GM08714 (cell line): ENCODE results near the gene BRI3.

ENCODE experiments used
- H3K4me3 ChIP-seq: fragments of 200-500 bp; sonication (Bioruptor generic); 2 replicates; pipeline ENCODE4 v1.5.1; 2014; ENCODE audit warnings: mild to moderate bottlenecking, low read length, inconsistent platforms
- ZNF274 ChIP-seq: IDR thresholded peaks from 2 replicates; pipeline ENCODE4 v1.6.1; 2012; ENCODE audit warnings: mild to moderate bottlenecking, low read depth, low read length

The BRI3 gene

DNA sequence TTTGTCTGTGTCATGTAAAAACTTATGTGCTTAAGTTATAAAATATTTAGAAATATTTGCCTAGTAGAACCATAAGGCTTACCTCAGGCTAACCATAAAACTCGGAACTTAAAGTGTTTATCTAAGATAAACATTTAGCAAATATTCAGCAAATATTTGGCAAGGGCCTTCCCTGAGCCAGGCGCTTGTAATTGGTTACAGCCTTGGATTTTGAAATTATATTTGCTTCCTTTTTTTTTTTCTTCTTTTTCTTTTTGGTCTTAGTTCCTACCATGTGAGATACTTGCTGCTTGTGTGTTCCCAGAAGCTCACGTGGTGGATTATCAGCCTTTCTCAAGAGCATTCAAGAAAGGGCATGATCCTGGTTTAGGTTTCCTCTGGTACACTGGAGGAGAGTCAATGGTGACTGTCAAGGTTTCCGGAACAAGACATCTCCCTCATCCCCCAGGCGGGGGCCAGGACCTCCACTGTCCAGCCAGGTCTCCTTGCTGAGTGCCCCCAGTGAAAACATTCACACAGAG lies 5.2 kb upstream of the BRI3 start:
- no peak for TF ChIP-seq ZNF274

DNA sequence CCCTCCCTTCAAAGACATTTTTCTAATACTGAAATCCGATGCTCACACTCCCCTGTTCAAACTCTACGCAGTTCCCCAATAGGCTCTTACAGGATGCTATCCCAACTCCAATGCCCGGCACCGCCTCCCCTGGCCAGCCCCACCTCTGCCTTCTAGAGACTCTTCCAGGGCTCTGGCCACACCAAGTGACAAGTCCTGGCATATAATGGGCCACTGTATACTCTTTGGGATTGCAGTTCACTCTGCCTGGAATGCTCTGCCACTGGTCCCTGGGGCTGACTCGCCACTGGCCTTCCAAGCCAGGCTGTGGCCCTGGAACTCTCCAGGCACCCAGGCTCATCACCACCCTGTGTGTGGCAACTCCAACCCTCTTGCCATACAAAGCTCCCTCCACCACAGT lies 3.1 kb upstream of the BRI3 start:
- no peak overlapping the region for H3K4me3 ChIP-seq
- TF ChIP-seq ZNF274: no peak

More for the DNA sequence above, 5.2 kb upstream of the BRI3 start:
- no peak overlapping the region for H3K4me3 ChIP-seq

DNA sequence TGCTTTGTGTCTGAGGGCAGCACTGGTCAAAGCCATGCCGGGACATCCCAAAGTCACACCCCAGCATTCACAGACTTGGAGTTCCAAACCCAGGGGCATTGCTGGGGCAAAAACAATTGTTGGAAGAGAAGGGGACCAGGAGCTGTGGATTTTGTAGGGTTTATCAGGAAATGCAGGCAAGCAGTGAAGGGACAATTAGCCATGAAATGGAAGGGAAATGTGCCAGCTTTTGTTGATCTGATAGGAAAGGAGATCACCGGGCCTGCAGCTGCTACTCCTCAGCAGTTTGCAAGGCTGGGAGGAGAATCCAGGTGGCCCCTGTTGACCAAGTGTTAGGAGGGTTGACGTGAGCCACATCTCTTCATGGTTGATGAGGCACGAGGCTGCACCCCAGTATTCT lies 2.5 kb upstream of the BRI3 start:
- no peak for TF ChIP-seq ZNF274

DNA sequence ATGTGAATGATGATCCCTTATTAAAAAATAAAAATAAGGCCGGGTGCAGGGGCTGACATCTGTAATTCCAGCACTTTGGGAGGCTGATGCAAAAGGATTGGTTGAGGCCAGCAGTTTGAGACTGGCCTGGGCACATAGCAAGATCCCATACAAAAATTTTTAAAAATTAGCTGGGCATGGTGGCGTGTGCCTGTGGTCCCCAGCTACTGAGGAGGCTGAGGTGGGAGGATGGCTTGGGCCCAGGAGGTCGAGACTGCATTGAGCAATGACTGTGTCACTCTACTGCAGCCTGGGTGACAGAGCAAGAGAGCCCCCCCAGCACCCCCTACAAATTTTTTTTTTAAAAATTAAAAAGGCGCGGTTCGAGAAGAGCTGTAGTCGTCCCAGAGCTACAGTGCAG lies 1.2 kb upstream of the BRI3 start:
- TF ChIP-seq ZNF274: no peak
- no peak overlapping the region; the same call in 1 of the 2 replicates for H3K4me3 ChIP-seq

More for the DNA sequence above, 2.5 kb upstream of the BRI3 start:
- no peak overlapping the region for H3K4me3 ChIP-seq

DNA sequence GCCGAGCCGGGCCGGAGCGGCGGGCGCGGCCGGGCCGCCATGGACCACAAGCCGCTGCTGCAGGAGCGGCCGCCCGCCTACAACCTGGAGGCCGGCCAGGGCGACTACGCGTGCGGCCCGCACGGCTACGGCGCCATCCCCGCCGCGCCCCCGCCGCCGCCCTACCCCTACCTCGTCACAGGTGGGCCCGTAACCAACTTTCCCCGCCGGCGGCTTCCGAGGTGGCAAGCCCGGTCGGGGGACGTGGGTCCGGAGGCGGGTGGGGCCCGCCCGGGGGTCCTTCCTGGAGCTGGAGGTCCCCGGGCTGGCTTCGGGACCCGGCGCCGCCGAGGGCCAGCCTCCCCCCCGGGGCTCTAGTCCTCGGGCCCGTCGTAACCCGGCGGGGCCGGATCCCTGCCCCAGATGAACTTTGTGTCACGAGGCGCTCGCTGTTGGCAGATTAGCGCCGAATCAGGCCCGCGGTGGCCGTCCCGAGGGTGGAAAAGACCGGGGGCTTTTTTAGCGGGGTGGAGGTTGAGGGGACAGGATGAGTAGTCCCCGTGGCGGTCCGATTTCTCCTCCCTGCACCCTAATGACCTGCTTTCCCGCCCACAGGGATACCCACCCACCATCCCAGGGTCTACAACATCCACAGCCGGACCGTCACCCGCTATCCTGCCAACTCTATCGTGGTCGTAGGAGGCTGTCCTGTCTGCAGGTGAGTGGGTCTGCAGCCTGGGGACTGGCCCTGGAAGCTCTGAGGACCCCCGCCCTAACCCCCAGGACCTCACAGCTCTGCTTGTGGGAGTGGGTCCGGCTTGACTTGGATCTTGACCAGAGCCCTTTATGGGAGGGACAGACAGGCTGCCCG lies 496 bp downstream of the BRI3 start:
- no peak for TF ChIP-seq ZNF274
- H3K4me3 ChIP-seq: peak overlapping the region; percentile 89

DNA sequence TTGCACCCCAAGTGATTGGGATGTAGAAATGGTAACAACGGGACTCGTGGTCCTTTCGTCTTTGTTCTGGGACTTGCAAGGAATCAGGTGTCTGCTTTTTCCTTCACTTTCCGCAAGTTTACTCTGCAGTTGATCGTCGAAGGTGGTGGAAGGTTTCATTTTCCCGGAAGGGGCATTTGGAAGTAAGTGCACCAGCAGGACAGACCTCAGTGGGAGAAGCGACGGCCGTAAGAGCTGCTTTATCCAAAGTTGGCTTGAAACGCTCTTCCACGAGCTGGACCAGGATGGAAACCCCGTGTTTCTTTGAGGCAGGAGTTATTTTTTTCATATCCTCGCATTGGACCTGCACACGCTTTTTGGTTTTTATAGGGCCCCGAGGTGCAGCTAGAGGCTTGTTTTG lies 1.2 kb downstream of the BRI3 start:
- H3K4me3 ChIP-seq: peak overlapping the region; percentile 89
- no peak for TF ChIP-seq ZNF274

DNA sequence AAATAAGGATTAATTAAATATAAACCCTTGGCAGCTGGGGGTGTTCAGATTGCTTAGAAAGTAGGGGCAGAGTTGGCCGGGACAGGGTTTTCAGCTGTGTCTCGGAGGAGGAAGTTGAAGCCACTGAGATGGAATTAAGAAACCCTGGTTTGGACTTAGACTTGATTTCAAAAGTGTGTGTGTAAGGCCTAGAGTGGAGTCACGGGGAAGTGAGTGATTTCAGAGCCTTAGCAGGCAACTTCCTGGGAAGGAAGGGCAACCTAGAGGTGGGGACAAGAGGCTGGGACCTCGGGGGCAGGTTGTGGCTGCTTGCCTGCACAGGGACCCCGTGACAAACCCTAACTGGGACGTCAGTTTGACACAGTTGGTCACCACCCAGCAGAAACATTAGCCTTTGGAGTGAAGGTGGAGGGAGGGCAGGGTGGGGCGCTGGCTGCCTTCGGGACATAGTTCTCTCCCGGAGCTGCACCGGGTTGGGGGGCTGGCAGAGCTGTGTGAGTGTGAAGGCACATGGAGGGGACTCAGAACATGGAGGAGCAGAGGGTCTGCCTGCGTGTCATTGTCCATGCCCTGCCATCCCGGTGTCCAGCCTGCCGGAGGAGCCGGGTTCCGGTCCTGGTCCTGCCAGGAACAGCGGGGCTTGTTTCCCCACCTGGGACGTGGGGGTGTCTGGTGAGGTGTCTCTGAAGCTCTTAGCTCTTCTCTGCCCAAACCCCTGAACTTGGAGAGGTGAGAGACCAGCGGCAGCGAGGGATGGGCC lies 1.8 kb downstream of the BRI3 start:
- TF ChIP-seq ZNF274: no peak
- no peak overlapping the region for H3K4me3 ChIP-seq

DNA sequence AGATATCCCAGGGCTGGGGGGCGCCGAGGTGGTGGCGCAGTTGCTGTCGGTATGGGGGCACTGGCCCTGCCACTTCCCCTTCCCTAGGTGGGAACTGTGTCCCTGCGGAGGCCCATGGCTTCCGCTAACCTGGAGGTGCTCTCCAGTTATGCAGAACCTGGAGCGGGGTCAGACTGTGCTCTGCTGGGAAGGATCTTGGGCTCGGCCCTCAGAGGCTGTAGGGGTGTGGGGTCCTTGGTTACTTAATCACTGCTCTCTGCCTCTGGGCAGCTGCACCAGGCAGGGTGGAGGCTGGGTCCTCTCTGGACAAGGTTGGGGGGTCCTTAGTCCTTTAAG lies 2.4 kb downstream of the BRI3 start:
- no peak overlapping the region for H3K4me3 ChIP-seq
- no peak for TF ChIP-seq ZNF274

DNA sequence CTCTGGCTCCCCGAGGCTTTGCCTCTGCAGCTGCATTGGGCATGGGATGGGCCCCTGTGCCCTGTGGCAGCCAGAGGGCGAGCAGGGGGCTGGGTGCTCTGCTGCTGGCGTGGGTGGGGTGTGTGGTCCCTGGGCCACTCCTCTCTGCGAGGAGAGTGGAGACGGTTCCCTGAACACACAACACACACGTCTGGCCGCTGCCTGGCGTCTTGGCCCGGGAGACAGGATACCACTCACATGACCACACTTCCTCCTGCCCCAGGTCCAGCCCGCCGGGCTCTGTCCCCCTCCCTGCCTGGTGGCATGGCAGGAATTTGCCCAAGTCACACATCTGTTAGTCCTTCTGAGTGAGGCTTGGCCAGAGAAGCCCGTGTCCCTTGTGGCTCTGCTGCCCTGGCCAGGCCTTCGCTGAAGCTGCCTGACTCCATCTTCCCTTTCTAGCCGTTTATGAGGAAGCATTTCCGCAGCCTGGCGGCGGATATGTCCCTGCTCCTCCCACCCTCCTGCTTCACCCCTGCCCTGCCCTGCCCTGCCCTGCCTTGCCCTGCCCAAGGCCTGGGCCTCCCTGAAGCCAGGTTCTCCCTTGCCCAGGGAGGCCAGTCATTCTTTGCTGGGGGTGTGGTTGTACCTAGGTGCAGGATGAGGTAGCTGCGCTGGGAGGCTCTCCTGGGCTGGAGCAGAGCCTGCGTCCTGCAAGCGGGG lies 3.0 kb downstream of the BRI3 start:
- no peak for TF ChIP-seq ZNF274
- H3K4me3 ChIP-seq: no peak overlapping the region

DNA sequence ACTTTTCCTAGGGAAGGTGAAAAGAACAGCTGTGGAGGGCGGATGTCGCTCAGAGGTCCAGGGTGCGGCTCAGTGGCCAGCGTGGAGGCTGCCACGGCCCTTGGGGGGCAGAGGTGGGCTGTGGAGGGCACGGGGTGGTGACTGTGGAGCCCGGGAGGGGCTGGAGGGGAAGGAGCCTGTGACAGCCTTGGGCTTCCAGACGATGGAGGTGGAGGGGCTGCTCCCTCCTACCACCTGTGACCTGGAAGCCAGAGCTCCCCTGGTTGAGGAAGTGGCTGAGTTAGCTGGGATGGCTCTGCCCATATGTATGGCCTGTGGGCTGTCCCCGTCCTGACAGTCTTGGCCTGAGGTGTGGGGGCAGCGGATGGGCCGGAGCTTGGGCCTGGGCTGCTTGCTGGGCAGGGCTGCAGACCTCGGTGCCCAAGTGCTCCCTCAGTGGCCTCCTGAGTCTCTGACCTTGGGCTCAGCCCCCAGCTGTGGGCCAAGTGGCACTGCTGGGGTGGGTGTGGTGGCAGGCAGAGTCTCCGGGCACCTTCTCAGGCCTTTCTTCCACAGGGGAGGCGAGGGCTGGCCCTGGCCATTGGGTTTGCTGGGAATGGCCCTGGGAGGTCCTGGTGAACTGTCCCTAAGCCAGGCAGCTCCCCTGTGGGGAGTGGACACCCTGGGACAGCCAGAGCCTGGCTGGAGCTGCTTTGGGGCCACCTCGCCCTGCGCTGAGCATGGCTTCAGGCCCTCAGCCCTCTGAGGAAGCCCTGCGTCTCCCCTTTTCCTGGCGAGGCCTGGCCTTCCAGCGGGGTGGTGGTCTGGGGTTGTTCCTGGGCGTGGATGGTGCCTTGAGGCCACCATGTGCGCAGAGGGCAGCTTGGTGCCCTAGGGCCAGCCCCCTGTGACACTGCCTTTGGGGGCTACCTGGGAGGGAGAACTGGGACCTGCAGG lies 3.9 kb downstream of the BRI3 start:
- no peak for TF ChIP-seq ZNF274
- no peak overlapping the region for H3K4me3 ChIP-seq

DNA sequence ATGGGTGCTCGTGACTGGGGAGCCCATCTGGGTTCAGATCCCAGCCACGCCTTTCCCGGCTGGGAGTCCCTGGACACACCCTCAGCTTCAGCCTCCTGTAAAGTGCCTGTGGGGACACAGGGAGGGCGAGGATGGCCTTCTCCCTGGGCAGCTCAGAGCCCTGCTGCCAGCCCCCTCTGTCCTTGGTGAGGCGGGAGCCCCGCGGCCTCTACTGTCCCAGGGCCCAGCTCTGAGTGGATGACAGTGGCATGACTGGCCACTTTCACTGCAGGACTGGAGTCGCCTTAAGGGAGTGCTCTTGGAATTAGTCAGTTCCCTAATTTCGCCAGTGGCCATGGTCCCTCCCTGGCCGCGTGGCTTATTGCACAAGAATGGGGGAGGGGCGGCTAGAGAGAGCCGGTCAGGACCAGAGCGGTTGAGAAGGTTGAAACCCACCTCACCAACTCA lies 4.6 kb downstream of the BRI3 start:
- no peak overlapping the region for H3K4me3 ChIP-seq
- no peak for TF ChIP-seq ZNF274

DNA sequence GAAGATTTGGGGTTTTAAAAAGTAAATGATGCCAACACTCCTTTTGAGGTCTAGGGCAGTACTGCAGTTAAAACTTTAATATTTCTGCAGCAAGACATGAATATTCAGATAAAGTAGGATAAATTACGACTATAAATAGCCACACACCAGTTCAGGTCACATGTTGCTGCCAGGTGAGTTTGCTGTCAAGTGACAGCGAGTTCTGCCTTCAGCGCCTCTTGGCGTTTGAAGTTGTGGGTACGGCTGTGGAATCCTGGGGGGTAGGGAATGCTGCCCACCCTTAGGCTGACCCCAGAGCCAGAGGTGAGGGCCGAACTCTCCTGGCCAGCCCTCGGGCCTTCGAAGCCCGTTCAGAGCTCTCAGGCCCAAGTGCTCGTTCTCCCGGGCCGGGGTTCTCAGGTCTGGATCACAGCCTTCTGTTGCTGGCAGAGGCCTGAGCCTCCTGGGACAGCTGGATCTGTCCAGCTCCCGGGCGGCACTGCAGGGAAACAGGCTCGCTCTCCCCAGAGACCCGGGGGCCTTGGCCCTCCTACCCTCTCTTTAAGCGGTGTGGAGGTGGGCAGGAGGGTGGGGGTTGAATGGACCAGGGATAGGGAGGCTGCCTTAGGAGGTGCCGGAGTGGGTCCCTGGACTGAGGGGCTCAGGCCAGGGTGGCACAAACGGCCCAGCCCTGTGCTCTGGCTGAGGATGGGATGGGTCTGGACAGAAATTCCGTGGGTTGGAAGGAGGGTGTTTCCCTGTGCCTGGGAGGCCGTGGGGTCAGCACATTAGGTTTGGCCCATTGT lies 5.4 kb downstream of the BRI3 start:
- no peak for TF ChIP-seq ZNF274
- H3K4me3 ChIP-seq: no peak overlapping the region
